Stimulated activated CD4-positive, alpha-beta T cell treated with anti-CD3 and anti-CD28 coated beads, Interleukin-1b, Interleukin-23, amount 100 ng/mL, for 24 hours (primary cell): ENCODE data around the gene SMAD6.
"Not testable (repeated sequence)": the region's sequence is repeated elsewhere in the genome, so short reads cannot be mapped to it uniquely, and the experiment has no call there.

Experiments used
- DNase-seq, 4 experiments: peaks; one replicate each; pipeline ENCODE4 v3.0.0-alpha.2; 2020; ENCODE audit warnings: low read depth in 4 of 4, low spot score in 1 of 4

The SMAD6 gene

GRCh38 chr15:66821307-66821706 lies 119.3 kb downstream of the SMAD6 start:
- no peak for DNase-seq

GRCh38 chr15:66822114-66822513 lies 120.1 kb downstream of the SMAD6 start:
- no peak for DNase-seq

- no peak for DNase-seq
Measured at GRCh38 chr15:66822576-66822975, 120.5 kb downstream of the SMAD6 start.

- DNase-seq = no peak
Measured at GRCh38 chr15:66823601-66824000, 121.6 kb downstream of the SMAD6 start.

GRCh38 chr15:66824424-66824823 lies 122.4 kb downstream of the SMAD6 start:
- no peak for DNase-seq

- no peak for DNase-seq
Measured at GRCh38 chr15:66825139-66825538, 123.1 kb downstream of the SMAD6 start.

GRCh38 chr15:66825731-66826130 lies 123.7 kb downstream of the SMAD6 start:
- DNase-seq = no peak

GRCh38 chr15:66826507-66826906 lies 124.5 kb downstream of the SMAD6 start:
- no peak for DNase-seq

- DNase-seq = no peak
Measured at GRCh38 chr15:66827039-66827697, 125.1 kb downstream of the SMAD6 start.

- DNase-seq = no peak
Measured at GRCh38 chr15:66827698-66828055, 125.6 kb downstream of the SMAD6 start.

GRCh38 chr15:66828817-66829541 lies 126.9 kb downstream of the SMAD6 start:
- DNase-seq = not testable (repeated sequence)

GRCh38 chr15:66829551-66830121 lies 127.6 kb downstream of the SMAD6 start:
- DNase-seq = no peak

- no peak for DNase-seq
Measured at GRCh38 chr15:66830358-66830757, 128.3 kb downstream of the SMAD6 start.

GRCh38 chr15:66830823-66831222 lies 128.8 kb downstream of the SMAD6 start:
- DNase-seq = no peak

- no peak for DNase-seq
Measured at GRCh38 chr15:66831289-66831688, 129.3 kb downstream of the SMAD6 start.

GRCh38 chr15:66831801-66832390 lies 129.9 kb downstream of the SMAD6 start:
- no peak for DNase-seq
